ENCODE results near the gene ADGRG3. TPM values are rescaled to one million over a fixed set of nuclear protein-coding genes. Genes with fewer than 3 reads are reported as not detected.

The ADGRG3 gene
- total and polyA plus RNA-seq, 2 donors (not counting 1 experiment from before 2014, with no cell fraction given): not detected

GRCh38 chr16:57668630-57669475 lies 747 bp downstream of the ADGRG3 start:
- CTCF ChIA-PET: no interaction called here
- Histone ChIP-seq H3K9ac (ENCODE audit: low read length) (no peak overlapping the region), H3K4me3 (ENCODE audit: control extremely low read depth in 1 of 5, extremely low read depth in 1 of 5, insufficient read depth in 1 of 5, low read depth in 2 of 5, low read length in 4 of 5) (peak overlapping the region in 1 of 5 experiments; percentile 1), H3K36me3 (replicated peaks in 1 of 2; ENCODE audit: control extremely low read depth in 1 of 2, control insufficient read depth in 1 of 2, extremely low read depth in 1 of 2, insufficient read depth in 2 of 2, low read length in 1 of 2) (no peaks in the 10 kb centered on the region), H3K4me1 (ENCODE audit: control insufficient read depth in 2 of 2, insufficient read depth in 2 of 2, low read length in 2 of 2) (no peaks in the 10 kb centered on the region), H3K9me3 (ENCODE audit: control extremely low read depth in 1 of 3, control insufficient read depth in 2 of 3, insufficient read depth in 1 of 3, low read length in 2 of 3) (no peaks in the 10 kb centered on the region), H3K27me3 (replicated peaks in 1 of 4; ENCODE audit: control extremely low read depth in 1 of 4, control insufficient read depth in 3 of 4, insufficient read depth in 4 of 4, low read length in 3 of 4) (peaks cover 0 to 4% (median 2%) of the 10 kb centered on the region in 4 experiments), H3K79me2 (ENCODE audit: control insufficient read depth, insufficient read depth, low read length) (no peaks in the 10 kb centered on the region), H3K4me2 (replicated peaks; ENCODE audit: low read depth, low read length, poor library complexity, severe bottlenecking) (no peak overlapping the region), H3K27ac (ENCODE audit: low read length in 2 of 2) (no peak overlapping the region), H2AFZ (ENCODE audit: insufficient read depth, low read depth, low read length, poor library complexity, severe bottlenecking) (no peak overlapping the region), H4K20me1 (ENCODE audit: control insufficient read depth, insufficient read depth, low read length, poor library complexity, severe bottlenecking) (no peaks in the 10 kb centered on the region)
- ATAC-seq (ENCODE audit: low read depth) (no peak), DNase-seq (no peak)
- POLR2A ChIA-PET: no interaction called here
- no peaks in the 10 kb centered on the region for H3K4me1 Mint-ChIP-seq
- intact Hi-C loops (cut with micrococcal nuclease): no loop called here
- 94% methylated on average over 20 of the region's 20 CpGs for WGBS (ENCODE audit: insufficient coverage)
- H3K9me3 Mint-ChIP-seq (ENCODE audit: insufficient read depth): no peaks in the 10 kb centered on the region
- H3K27me3 Mint-ChIP-seq: peaks cover 19% of the 10 kb centered on the region
- TF ChIP-seq EZH2 (IDR thresholded peaks at IDR 0.05; ENCODE audit: borderline replicate concordance, insufficient read depth, low read depth, low read length, poor library complexity, severe bottlenecking): no peak
- no peak for TF ChIP-seq CTCF (IDR thresholded peaks at IDR 0.05)
- no peak overlapping the region for H3K27ac Mint-ChIP-seq
- H3K4me3 Mint-ChIP-seq: no peak overlapping the region

- H3K4me3 Mint-ChIP-seq: no peak overlapping the region
- 84% methylated on average over 10 of the region's 12 CpGs for WGBS (ENCODE audit: insufficient coverage)
- no peaks in the 10 kb centered on the region for H3K9me3 ChIP-seq (ENCODE audit: control extremely low read depth in 1 of 3, control insufficient read depth in 2 of 3, insufficient read depth in 1 of 3, low read length in 2 of 3)
- H3K4me1 ChIP-seq (ENCODE audit: control insufficient read depth in 2 of 2, insufficient read depth in 2 of 2, low read length in 2 of 2): no peaks in the 10 kb centered on the region
- H3K4me3 ChIP-seq (ENCODE audit: control extremely low read depth in 1 of 5, extremely low read depth in 1 of 5, insufficient read depth in 1 of 5, low read depth in 2 of 5, low read length in 4 of 5): peak overlapping the region in 1 of 5 experiments; percentile 1
- H3K4me1 Mint-ChIP-seq: no peaks in the 10 kb centered on the region
- H3K9ac ChIP-seq (ENCODE audit: low read length): no peak overlapping the region
- H3K9me3 Mint-ChIP-seq (ENCODE audit: insufficient read depth): no peaks in the 10 kb centered on the region
- no peaks in the 10 kb centered on the region for H3K36me3 ChIP-seq (replicated peaks in 1 of 2; ENCODE audit: control extremely low read depth in 1 of 2, control insufficient read depth in 1 of 2, extremely low read depth in 1 of 2, insufficient read depth in 2 of 2, low read length in 1 of 2)
- peaks cover 22% of the 10 kb centered on the region for H3K27me3 Mint-ChIP-seq
- POLR2A ChIA-PET: no interaction called here
- CTCF ChIA-PET: no interaction called here
- H3K4me2 ChIP-seq (replicated peaks; ENCODE audit: low read depth, low read length, poor library complexity, severe bottlenecking): no peak overlapping the region
- no peak for TF ChIP-seq EZH2 (IDR thresholded peaks at IDR 0.05; ENCODE audit: borderline replicate concordance, insufficient read depth, low read depth, low read length, poor library complexity, severe bottlenecking)
- no peak for TF ChIP-seq CTCF (IDR thresholded peaks at IDR 0.05)
- ATAC-seq (ENCODE audit: low read depth): no peak
- no peaks in the 10 kb centered on the region for H4K20me1 ChIP-seq (ENCODE audit: control insufficient read depth, insufficient read depth, low read length, poor library complexity, severe bottlenecking)
- H2AFZ ChIP-seq (ENCODE audit: insufficient read depth, low read depth, low read length, poor library complexity, severe bottlenecking): no peak overlapping the region
- H3K27me3 ChIP-seq (replicated peaks in 1 of 4; ENCODE audit: control extremely low read depth in 1 of 4, control insufficient read depth in 3 of 4, insufficient read depth in 4 of 4, low read length in 3 of 4): peaks cover 0 to 4% (median 2%) of the 10 kb centered on the region in 4 experiments
- intact Hi-C loops (cut with micrococcal nuclease): no loop called here
- H3K79me2 ChIP-seq (ENCODE audit: control insufficient read depth, insufficient read depth, low read length): no peaks in the 10 kb centered on the region
- no peak for DNase-seq
- H3K27ac ChIP-seq (ENCODE audit: low read length in 2 of 2): no peak overlapping the region
- H3K27ac Mint-ChIP-seq: no peak overlapping the region
Measured at GRCh38 chr16:57669476-57670162, 1.5 kb downstream of the ADGRG3 start.
